Neutrophil (primary cell): ENCODE data around the gene TTC39C.

ENCODE experiments used
- H3K27ac ChIP-seq: fragments of 200-600 bp; sonication (generic); 2 replicates; pipeline ENCODE4 v1.5.1; 2016; ENCODE audit warnings: mild to moderate bottlenecking, moderate library complexity
- H3K27me3 ChIP-seq: fragments of 200-600 bp; sonication (generic); 2 replicates; pipeline ENCODE4 v1.6.0; 2016; ENCODE audit warnings: mild to moderate bottlenecking
- H3K36me3 ChIP-seq: fragments of 200-600 bp; sonication (generic); 2 replicates; pipeline ENCODE4 v1.5.1; 2017
- H3K4me1 ChIP-seq, 2 experiments: fragments of 200-600 bp in 1 of 2; sonication (generic) in 1 of 2; 1 replicate in 1 of 2; 2 replicates in 1 of 2; pipeline versions ENCODE4 v1.5.1 to v1.6.1; 2013 to 2016; ENCODE audit warnings: low read depth in 1 of 2, low read length in 1 of 2, mild to moderate bottlenecking in 1 of 2, moderate library complexity in 1 of 2; ENCODE audit not compliant: control insufficient read depth in 1 of 2, insufficient read depth in 1 of 2
- H3K4me3 ChIP-seq, 2 experiments: fragments of 200-600 bp in 1 of 2; sonication (generic) in 1 of 2; 1 replicate in 1 of 2; 2 replicates in 1 of 2; pipeline ENCODE4 v1.5.1; 2013 to 2016; ENCODE audit warnings: low read depth in 1 of 2, low read length in 1 of 2, mild to moderate bottlenecking in 1 of 2, moderate library complexity in 1 of 2
- H3K9me3 ChIP-seq: fragments of 200-600 bp; sonication (generic); 2 replicates; pipeline ENCODE4 v1.5.1; 2016
- TF ChIP-seq, protein P1 (sequence below): fragments of 200-600 bp; sonication (generic); IDR thresholded peaks from 2 replicates; pipeline ENCODE4 v1.5.1; 2016; ENCODE audit warnings: antibody characterized with exemption

TTC39C gene

GRCh38 chr18:24033641-24034412 lies 19.3 kb downstream of the TTC39C start:
- Histone ChIP-seq H3K4me3 (no peak overlapping the region), H3K27me3 (no peaks in the 10 kb centered on the region), H3K9me3 (no peaks in the 10 kb centered on the region), H3K27ac (no peak overlapping the region), H3K36me3 (no peaks in the 10 kb centered on the region), H3K4me1 (peaks cover 0 to 2% of the 10 kb centered on the region in 2 experiments)
- TF ChIP-seq, protein P1, sequence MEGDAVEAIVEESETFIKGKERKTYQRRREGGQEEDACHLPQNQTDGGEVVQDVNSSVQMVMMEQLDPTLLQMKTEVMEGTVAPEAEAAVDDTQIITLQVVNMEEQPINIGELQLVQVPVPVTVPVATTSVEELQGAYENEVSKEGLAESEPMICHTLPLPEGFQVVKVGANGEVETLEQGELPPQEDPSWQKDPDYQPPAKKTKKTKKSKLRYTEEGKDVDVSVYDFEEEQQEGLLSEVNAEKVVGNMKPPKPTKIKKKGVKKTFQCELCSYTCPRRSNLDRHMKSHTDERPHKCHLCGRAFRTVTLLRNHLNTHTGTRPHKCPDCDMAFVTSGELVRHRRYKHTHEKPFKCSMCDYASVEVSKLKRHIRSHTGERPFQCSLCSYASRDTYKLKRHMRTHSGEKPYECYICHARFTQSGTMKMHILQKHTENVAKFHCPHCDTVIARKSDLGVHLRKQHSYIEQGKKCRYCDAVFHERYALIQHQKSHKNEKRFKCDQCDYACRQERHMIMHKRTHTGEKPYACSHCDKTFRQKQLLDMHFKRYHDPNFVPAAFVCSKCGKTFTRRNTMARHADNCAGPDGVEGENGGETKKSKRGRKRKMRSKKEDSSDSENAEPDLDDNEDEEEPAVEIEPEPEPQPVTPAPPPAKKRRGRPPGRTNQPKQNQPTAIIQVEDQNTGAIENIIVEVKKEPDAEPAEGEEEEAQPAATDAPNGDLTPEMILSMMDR, result no peak

- TF ChIP-seq, protein P1, result no peak
- Histone ChIP-seq H3K4me1 (peaks cover 5 to 8% of the 10 kb centered on the region in 2 experiments), H3K9me3 (no peaks in the 10 kb centered on the region), H3K27ac (no peak overlapping the region), H3K4me3 (no peak overlapping the region), H3K36me3 (no peaks in the 10 kb centered on the region), H3K27me3 (no peaks in the 10 kb centered on the region)
Observed at GRCh38 chr18:24035316-24035715, 20.8 kb downstream of the TTC39C start.

GRCh38 chr18:24039671-24040070 lies 25.1 kb downstream of the TTC39C start:
- no peak overlapping the region for H3K4me3 ChIP-seq
- H3K36me3 ChIP-seq, result no peaks in the 10 kb centered on the region
- H3K9me3 ChIP-seq, result no peaks in the 10 kb centered on the region
- no peaks in the 10 kb centered on the region for H3K27me3 ChIP-seq
- H3K27ac ChIP-seq, result peak overlapping the region; percentile 69
- peaks cover 29 to 44% of the 10 kb centered on the region in 2 experiments for H3K4me1 ChIP-seq
- TF ChIP-seq, protein P1, result no peak

DNA sequence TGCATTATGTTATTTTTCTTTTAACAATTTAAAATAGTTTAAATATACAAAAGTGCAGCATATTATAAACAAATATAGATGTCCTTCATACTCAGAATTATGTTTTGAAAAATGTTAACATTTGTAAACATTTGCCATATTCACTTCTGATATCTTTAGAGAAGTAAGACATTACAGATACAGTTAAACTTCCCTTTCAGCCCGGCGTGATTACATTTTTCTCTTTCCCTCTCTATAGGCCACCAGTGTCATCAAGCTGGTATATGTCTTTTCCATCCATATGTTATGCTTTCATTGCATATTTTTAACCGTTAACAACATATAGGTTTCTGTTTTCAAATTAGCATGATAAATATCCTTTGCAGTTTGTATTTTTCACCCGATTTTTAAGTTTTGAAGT lies 27.1 kb downstream of the TTC39C start:
- TF ChIP-seq, protein P1, result no peak
- no peak overlapping the region for H3K27ac ChIP-seq
- no peaks in the 10 kb centered on the region for H3K36me3 ChIP-seq
- no peaks in the 10 kb centered on the region for H3K9me3 ChIP-seq
- H3K4me1 ChIP-seq, result peaks cover 29 to 44% of the 10 kb centered on the region in 2 experiments
- H3K27me3 ChIP-seq, result no peaks in the 10 kb centered on the region
- no peak overlapping the region for H3K4me3 ChIP-seq

DNA sequence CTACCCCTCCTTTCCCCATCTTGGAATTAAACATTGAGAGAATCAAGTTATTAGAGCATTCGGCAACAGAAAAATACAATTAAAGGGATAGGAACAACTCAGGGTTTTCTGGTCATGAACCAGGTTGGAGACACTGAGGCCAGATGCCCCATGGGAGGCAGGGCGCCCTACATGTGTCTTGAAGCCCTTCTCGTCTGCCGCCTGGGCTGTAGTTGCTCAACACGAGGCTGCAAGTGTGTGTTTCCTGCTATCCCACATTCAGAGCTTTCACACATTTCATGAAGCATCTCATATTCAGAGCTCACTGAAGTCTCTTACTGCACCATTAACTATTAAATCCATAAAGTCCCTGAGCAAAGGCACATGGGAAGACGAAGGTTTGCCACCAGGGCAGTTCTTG lies 28.8 kb downstream of the TTC39C start:
- peaks cover 29 to 44% of the 10 kb centered on the region in 2 experiments for H3K4me1 ChIP-seq
- H3K27me3 ChIP-seq, result no peaks in the 10 kb centered on the region
- no peaks in the 10 kb centered on the region for H3K36me3 ChIP-seq
- H3K27ac ChIP-seq, result no peak overlapping the region
- no peaks in the 10 kb centered on the region for H3K9me3 ChIP-seq
- H3K4me3 ChIP-seq, result no peak overlapping the region
- TF ChIP-seq, protein P1, result no peak
